Adrenal gland (tissue), 12 donors: ENCODE results near the gene CCDC158. TPM values are rescaled to one million over a fixed set of nuclear protein-coding genes. Genes with fewer than 3 reads are reported as not detected.
A peak's percentile ranks its signal among the peaks of the same experiment; 100 is the strongest.

Experiments used
- DNase-seq, 7 donors: peaks; one replicate each; pipeline ENCODE4 v3.0.0-alpha.2; 2019 to 2020
- H3K27ac ChIP-seq, 5 donors: fragments of 200-600 bp; sonication (generic) in 4 of 5; 1 replicate in 3 of 5; 2 replicates in 2 of 5; pipeline versions ENCODE4 v1.5.1 to v1.8.0; 2016 to 2020; ENCODE audit warnings: mild to moderate bottlenecking in 1 of 5
- H3K27me3 ChIP-seq: fragments of 200-600 bp; 2 replicates; pipeline ENCODE4 v1.8.0; 2021
- H3K36me3 ChIP-seq, 2 donors: fragments of 200-600 bp; replicated peaks in 1 of 2; 1 replicate in 1 of 2; 2 replicates in 1 of 2; pipeline versions ENCODE4 v1.5.1 to v1.8.0; 2018 to 2022
- H3K4me1 ChIP-seq, 2 donors: fragments of 200-600 bp; replicated peaks in 1 of 2; 1 replicate in 1 of 2; 2 replicates in 1 of 2; pipeline versions ENCODE4 v1.5.1 to v1.8.0; 2018 to 2021
- H3K4me3 ChIP-seq, 4 donors: fragments of 200-600 bp; sonication (generic) in 3 of 4; one replicate each; pipeline ENCODE4 v1.5.1; 2016 to 2018
- H3K9me3 ChIP-seq, 3 donors: fragments of 200-600 bp; sonication (generic) in 1 of 3; replicated peaks in 1 of 3; 1 replicate in 2 of 3; 2 replicates in 1 of 3; pipeline versions ENCODE4 v1.5.1 to v1.8.0; 2016 to 2021
- POLR2A ChIP-seq, 2 donors: fragments of 450-650 bp; IDR thresholded peaks; one replicate each; pipeline ENCODE4 v1.6.1; 2017; ENCODE audit warnings: antibody characterized with exemption in 2 of 2, mild to moderate bottlenecking in 2 of 2, moderate library complexity in 1 of 2
- WGBS, 4 donors: extraction: QIAGEN DNeasy Blood & Tissue Kit in 2 of 4; methylation state at CpG; one replicate each; pipeline versions ENCODE4 v1.1.5 to v1.1.7; 2013 to 2017; 5-methylcytosine and 5-hydroxymethylcytosine counted together
- intact Hi-C, 2 donors: fragments of 100-400 bp; cut with DNase I; formaldehyde crosslinking; loops; one replicate each; pipeline versions ENCODE4 v1.14.1 to v1.15.0; 2022 to 2023
- polyA plus RNA-seq, 3 donors: library from polyadenylated mRNA; stranded (reverse); fragments of 200-250 nt in 2 of 3; fragments of 350-450 nt in 1 of 3; fragmentation: Illumina TruSeq in 1 of 3; extraction: RNeasy Lipid Tissue Mini Kit (QIAGEN cat#74804) in 1 of 3; gene quantifications; one replicate each; pipeline ENCODE4 v1.2.3, GENCODE V29; 2013 to 2014
- total RNA-seq, 9 donors: library from RNA; depleted of rRNA in 4 of 9; stranded (reverse); fragments of >200 nt in 4 of 9; fragments of 120-200 nt in 1 of 9; fragmentation: NEBNext Ultra II Directional in 1 of 9; extraction: Animal tissue kit (Norgen Biotek cat#: 25700) in 1 of 9; gene quantifications; one replicate each; pipeline versions ENCODE4 v1.1.0 to v1.2.4, GENCODE V29; 2013 to 2023
- TF ChIP-seq, protein P1 (sequence below), 6 experiments: fragments of 450-650 bp in 4 of 6; fragments of 200-600 bp in 2 of 6; sonication (generic) in 1 of 6; IDR thresholded peaks; 1 replicate in 5 of 6; 2 replicates in 1 of 6; pipeline versions ENCODE4 v1.5.1 to v1.8.0; 2016 to 2021; ENCODE audit warnings: antibody characterized with exemption in 6 of 6, mild to moderate bottlenecking in 2 of 6, moderate library complexity in 1 of 6
- donor health status: healthy with polysubstance abuse.
- donor health status: Bipolar disorder and iron deficiency.
- donor health status: DM: yes; HTN: yes; CAD: no.
- donor health status: DM: no; HTN: no; CAD: no.
- donor health status: DM: no; HTN: no; CAD: no.
- donor health status: DM: yes; HTN: yes; CAD: no.

The CCDC158 gene
- total and polyA plus RNA-seq, 12 donors: 0.07 to 0.35 (median 0.13) TPM; not detected in 3

DNA sequence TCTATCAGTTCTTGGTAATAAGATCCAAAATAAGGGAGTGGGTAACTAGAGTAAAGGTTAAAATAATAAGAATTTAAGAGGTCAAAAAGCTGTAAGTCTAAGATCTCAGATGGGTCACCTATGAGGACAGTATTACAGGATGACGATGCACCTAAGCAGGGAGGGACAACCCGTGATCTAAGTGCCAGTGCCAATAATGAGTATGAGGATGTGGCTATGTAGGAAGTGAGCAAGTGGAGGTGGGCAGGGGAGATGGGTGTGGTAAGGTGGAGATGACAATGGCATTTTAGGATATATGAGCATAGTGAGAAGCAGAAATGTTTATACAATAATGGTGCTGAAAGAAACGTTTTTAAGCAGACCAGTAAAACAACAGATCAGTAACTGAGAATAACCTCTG, 19.3 kb downstream of the CCDC158 start:
- H3K9me3 ChIP-seq: no peaks in the 10 kb centered on the region
- no peaks in the 10 kb centered on the region for H3K4me1 ChIP-seq
- H3K27me3 ChIP-seq: no peaks in the 10 kb centered on the region
- H3K36me3 ChIP-seq: no peaks in the 10 kb centered on the region
- H3K4me3 ChIP-seq: no peak overlapping the region
- no peak overlapping the region for H3K27ac ChIP-seq
- no peak for DNase-seq
- intact Hi-C loops: no loop called here
- TF ChIP-seq POLR2A (IDR thresholded peaks at IDR 0.05): no peak
- TF ChIP-seq, protein P1, sequence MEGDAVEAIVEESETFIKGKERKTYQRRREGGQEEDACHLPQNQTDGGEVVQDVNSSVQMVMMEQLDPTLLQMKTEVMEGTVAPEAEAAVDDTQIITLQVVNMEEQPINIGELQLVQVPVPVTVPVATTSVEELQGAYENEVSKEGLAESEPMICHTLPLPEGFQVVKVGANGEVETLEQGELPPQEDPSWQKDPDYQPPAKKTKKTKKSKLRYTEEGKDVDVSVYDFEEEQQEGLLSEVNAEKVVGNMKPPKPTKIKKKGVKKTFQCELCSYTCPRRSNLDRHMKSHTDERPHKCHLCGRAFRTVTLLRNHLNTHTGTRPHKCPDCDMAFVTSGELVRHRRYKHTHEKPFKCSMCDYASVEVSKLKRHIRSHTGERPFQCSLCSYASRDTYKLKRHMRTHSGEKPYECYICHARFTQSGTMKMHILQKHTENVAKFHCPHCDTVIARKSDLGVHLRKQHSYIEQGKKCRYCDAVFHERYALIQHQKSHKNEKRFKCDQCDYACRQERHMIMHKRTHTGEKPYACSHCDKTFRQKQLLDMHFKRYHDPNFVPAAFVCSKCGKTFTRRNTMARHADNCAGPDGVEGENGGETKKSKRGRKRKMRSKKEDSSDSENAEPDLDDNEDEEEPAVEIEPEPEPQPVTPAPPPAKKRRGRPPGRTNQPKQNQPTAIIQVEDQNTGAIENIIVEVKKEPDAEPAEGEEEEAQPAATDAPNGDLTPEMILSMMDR (IDR thresholded peaks at IDR 0.05): no peak
- 58 to 63% (median 60%) methylated on average over 3 of the region's 3 CpGs for WGBS, 4 donors

DNA sequence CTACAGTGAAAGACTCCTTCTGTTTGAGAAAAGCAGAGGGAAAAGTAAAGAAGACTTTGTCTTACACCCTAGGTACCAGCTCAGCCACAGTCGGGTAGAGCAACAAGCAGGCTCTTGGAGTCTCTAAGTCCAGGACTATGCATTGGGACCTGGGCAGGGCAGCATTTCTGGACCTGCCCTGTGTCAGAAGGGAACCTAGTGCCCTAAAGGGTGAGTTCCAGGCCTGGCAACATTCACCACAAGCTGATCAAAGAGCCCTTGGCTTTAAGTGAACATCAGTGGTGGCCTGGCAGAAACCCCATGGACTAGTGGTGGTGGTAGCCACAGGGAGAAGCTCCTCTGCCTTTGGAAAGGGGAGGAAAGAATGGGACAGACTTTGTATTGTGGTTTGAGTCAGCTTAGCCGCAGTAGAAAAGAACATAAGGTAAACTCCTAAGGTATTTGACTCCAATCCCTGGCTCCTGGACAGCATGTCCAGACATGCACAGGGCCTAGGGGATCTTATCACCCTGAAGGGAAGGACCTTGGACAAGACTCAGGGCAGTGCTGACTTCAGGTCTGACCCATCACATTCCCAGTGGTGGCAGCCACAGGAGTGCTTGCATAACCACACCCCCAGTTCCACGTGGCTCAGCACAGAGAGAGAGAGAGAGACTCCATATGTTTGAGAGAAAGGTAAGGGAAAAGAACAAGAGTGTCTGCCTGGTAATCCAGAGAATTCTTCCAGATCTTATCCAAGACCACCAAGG, 32.6 kb downstream of the CCDC158 start:
- no peak overlapping the region for H3K4me3 ChIP-seq
- WGBS, 4 donors: 63 to 86% (median 75%) methylated on average over 2 to 3 of the region's 3 CpGs
- intact Hi-C loops: loop anchor here in 1 of 2 donors (10.0 kb wide), 1 partner anchor 124 kb away; no protein-coding TSS in a partner anchor
- H3K36me3 ChIP-seq: no peaks in the 10 kb centered on the region
- no peaks in the 10 kb centered on the region for H3K9me3 ChIP-seq
- no peaks in the 10 kb centered on the region for H3K4me1 ChIP-seq
- H3K27ac ChIP-seq: no peak overlapping the region
- no peak for TF ChIP-seq POLR2A (IDR thresholded peaks at IDR 0.05)
- TF ChIP-seq, protein P1 (IDR thresholded peaks at IDR 0.05): no peak
- no peak for DNase-seq
- H3K27me3 ChIP-seq: no peaks in the 10 kb centered on the region

DNA sequence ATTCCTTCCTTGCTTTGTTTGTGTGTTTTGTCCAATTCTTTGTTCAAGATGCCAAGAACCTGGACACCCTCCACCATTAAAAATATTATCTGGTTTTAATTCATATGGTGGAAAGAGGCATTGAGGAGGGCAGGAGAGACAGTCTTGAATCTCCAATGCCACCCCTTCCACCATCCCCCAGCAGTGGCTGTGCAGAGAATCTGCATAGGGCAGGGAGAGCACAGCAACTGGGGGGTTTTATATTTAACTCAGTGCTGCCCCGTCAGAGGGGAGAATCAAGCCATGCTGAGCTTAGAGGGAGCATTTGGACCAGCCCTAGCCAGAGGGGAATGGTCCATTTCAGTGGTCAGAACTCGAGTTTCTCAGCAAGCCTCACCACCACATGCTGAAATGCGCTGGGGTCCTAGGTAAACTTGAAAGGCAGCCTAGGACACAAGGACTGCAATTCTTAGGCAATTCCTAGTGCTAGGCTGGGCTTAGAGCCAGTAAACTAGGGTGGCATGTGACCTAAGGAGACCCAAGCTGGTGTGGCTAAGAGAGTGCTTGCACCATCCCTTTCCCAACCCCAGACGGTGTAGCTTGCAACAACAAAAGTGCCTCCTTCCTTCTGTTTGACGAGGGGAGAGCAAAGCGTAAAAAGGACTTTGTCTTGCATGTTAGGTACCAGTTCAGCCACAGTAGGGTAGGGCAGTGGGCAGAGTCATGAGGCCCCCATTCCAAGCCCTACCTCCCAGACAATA, 34.2 kb downstream of the CCDC158 start:
- intact Hi-C loops: loop anchor here in 1 of 2 donors (10.0 kb wide), 1 partner anchor 122 kb away; no protein-coding TSS in a partner anchor
- Histone ChIP-seq H3K9me3 (no peaks in the 10 kb centered on the region), H3K27me3 (no peaks in the 10 kb centered on the region), H3K4me3 (no peak overlapping the region), H3K4me1 (no peaks in the 10 kb centered on the region), H3K27ac (no peak overlapping the region), H3K36me3 (no peaks in the 10 kb centered on the region)
- TF ChIP-seq POLR2A (IDR thresholded peaks at IDR 0.05): no peak
- TF ChIP-seq, protein P1 (IDR thresholded peaks at IDR 0.05): no peak
- WGBS, 4 donors: 75 to 92% (median 78%) methylated on average over 5 to 6 of the region's 6 CpGs
- DNase-seq: peak in 2 of 7 donors; percentile 22 to 29

DNA sequence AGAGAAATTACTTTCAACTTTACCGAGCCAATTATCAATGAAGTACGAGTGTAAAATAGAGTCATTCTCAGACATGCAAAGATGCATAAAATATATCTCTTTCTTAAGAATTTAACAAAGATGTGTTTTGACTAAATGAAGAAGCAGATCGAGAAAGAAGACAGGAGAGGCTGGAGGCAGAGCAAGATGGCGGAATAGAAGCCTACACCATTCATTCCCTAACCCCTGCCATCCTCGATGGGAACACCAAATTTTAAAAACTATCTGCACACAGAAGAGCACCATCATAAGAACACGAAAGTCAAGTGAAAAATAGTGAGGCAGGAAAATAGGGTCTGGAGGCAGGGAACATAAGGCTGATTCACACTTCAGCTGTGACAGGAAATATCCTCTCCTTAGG, 35.0 kb downstream of the CCDC158 start:
- H3K36me3 ChIP-seq: no peaks in the 10 kb centered on the region
- no peaks in the 10 kb centered on the region for H3K27me3 ChIP-seq
- TF ChIP-seq POLR2A (IDR thresholded peaks at IDR 0.05): no peak
- TF ChIP-seq, protein P1 (IDR thresholded peaks at IDR 0.05): no peak
- H3K4me3 ChIP-seq: no peak overlapping the region
- no peak for DNase-seq
- intact Hi-C loops: loop anchor here in 1 of 2 donors (10.0 kb wide), 1 partner anchor 121 kb away; no protein-coding TSS in a partner anchor
- H3K4me1 ChIP-seq: no peaks in the 10 kb centered on the region
- H3K27ac ChIP-seq: no peak overlapping the region
- H3K9me3 ChIP-seq: no peaks in the 10 kb centered on the region
- WGBS, 4 donors: 77 to 85% (median 82%) methylated on average over 6 of the region's 6 CpGs
